GM12878 (cell line): Measurements from ENCODE around the gene ATF6B. TPM values are rescaled to one million over a fixed set of nuclear protein-coding genes. Genes with fewer than 3 reads are reported as not detected.

Experiments used
- ATAC-seq: fragments of 200-7000 bp; cut with Tn5 transposase; 3 replicates; pipeline ENCODE4 v1.9.1; 2020; ENCODE audit warnings: mild to moderate bottlenecking, moderate library complexity
- BruUV-seq: library from RNA; stranded (reverse); fragments of 400-500 nt; replicated peaks from 2 replicates; lab custom pipeline; 2021; lab: Mats Ljungman, UMichigan
- CTCF ChIA-PET: fragments of 300-600 bp; sonication (Branson Sonifier 250); formaldehyde crosslinking; extraction: SDS; loops from one replicate; lab custom pipeline; 2021; ENCODE audit warnings: inconsistent platforms; lab: Yijun Ruan, JAX
- POLR2A ChIA-PET: fragments of 350-600 bp; formaldehyde crosslinking; extraction: SDS; loops from one replicate; lab custom pipeline; 2021; ENCODE audit warnings: inconsistent platforms; lab: Charles Lee
- RAD21 ChIA-PET: fragments of 300-600 bp; sonication (Branson Sonifier 250); formaldehyde crosslinking; loops from one replicate; lab custom pipeline; 2023; ENCODE audit warnings: antibody characterized with exemption; ENCODE audit not compliant: unreplicated experiment; lab: Charles Lee
- SMC1A ChIA-PET: fragments of 300-600 bp; sonication (Branson Sonifier 250); formaldehyde crosslinking; loops from one replicate; lab custom pipeline; 2023; ENCODE audit not compliant: unreplicated experiment, uncharacterized antibody; lab: Charles Lee
- DNase-seq: peaks from one replicate; pipeline ENCODE4 v3.0.0-alpha.2; 2011; ENCODE audit warnings: low read depth, low spot score
- FAIRE-seq: peaks from 3 replicates; lab custom pipeline; 2011; peaks lifted over from hg19 to GRCh38; lab: Jason Lieb, UNC
- H2AFZ ChIP-seq: 2 replicates; pipeline ENCODE4 v1.6.0; 2011; ENCODE audit warnings: low read depth, low read length, control low read depth; ENCODE audit not compliant: control insufficient read depth
- H3K27ac ChIP-seq: 2 replicates; pipeline ENCODE4 v1.5.1; 2011; ENCODE audit warnings: control low read depth; ENCODE audit not compliant: control insufficient read depth, insufficient read depth
- H3K27me3 ChIP-seq, 2 experiments: replicated peaks in 1 of 2; 2 replicates each; pipeline versions ENCODE4 v1.6.0 to v1.6.1; 2011; ENCODE audit warnings: low read length in 1 of 2; ENCODE audit not compliant: control insufficient read depth in 2 of 2, insufficient read depth in 2 of 2
- H3K36me3 ChIP-seq, 2 experiments: 2 replicates each; pipeline ENCODE4 v1.5.1; 2011; ENCODE audit warnings: low read length in 1 of 2; ENCODE audit not compliant: control insufficient read depth in 2 of 2, insufficient read depth in 2 of 2
- H3K4me1 ChIP-seq: 2 replicates; pipeline ENCODE4 v1.6.1; 2011; ENCODE audit warnings: mild to moderate bottlenecking, low read length, moderate library complexity, mixed read lengths; ENCODE audit not compliant: control insufficient read depth, insufficient read depth
- H3K4me2 ChIP-seq: 2 replicates; pipeline ENCODE4 v1.6.0; 2011; ENCODE audit warnings: control low read depth; ENCODE audit not compliant: control insufficient read depth, insufficient read depth
- H3K4me3 ChIP-seq: fragments of 200-600 bp; sonication (generic); 2 replicates; pipeline ENCODE4 v1.5.1; 2016
- H3K79me2 ChIP-seq: 2 replicates; pipeline ENCODE4 v1.6.0; 2011; ENCODE audit warnings: low read length; ENCODE audit not compliant: control insufficient read depth, insufficient read depth
- H3K9ac ChIP-seq: 2 replicates; pipeline ENCODE4 v1.8.0; 2011; ENCODE audit warnings: low read length, control low read depth, mixed read lengths; ENCODE audit not compliant: control insufficient read depth, insufficient read depth
- H3K9me3 ChIP-seq: replicated peaks from 3 replicates; pipeline ENCODE4 v1.5.1; 2011; ENCODE audit warnings: mild to moderate bottlenecking, low read length; ENCODE audit not compliant: control insufficient read depth, insufficient read depth
- H4K20me1 ChIP-seq: 2 replicates; pipeline ENCODE4 v1.6.0; 2011; ENCODE audit not compliant: control insufficient read depth, insufficient read depth
- BCL11A ChIP-seq: IDR thresholded peaks from 2 replicates; pipeline ENCODE4 v1.6.1; 2011; ENCODE audit warnings: low read depth, low read length
- BRCA1 ChIP-seq: IDR thresholded peaks from 2 replicates; pipeline ENCODE4 v1.6.1; 2011; ENCODE audit warnings: low read depth, low read length, improper control_type of control experiment
- CBX3 ChIP-seq: fragments of 200-600 bp; sonication (generic); IDR thresholded peaks from 2 replicates; pipeline ENCODE4 v1.6.1; 2016; ENCODE audit warnings: low read depth, borderline replicate concordance
- CEBPB ChIP-seq, 2 experiments: fragments of 150-350 bp in 1 of 2; IDR thresholded peaks; 2 replicates each; pipeline ENCODE4 v1.6.1; 2012 to 2014; ENCODE audit warnings: low read depth in 2 of 2, low read length in 2 of 2, borderline replicate concordance in 1 of 2, inconsistent platforms in 1 of 2
- ETV6 ChIP-seq, 2 experiments: fragments of 450-650 bp in 1 of 2; IDR thresholded peaks in 1 of 2; conservative IDR thresholded peaks in 1 of 2; 2 replicates each; pipeline ENCODE4 v1.6.1; 2014; ENCODE audit warnings: antibody characterized with exemption in 1 of 2, borderline replicate concordance in 1 of 2, low read depth in 1 of 2, mild to moderate bottlenecking in 1 of 2, moderate library complexity in 1 of 2
- HDGF ChIP-seq: fragments of 450-650 bp; IDR thresholded peaks from 2 replicates; pipeline ENCODE4 v1.6.1; 2016; ENCODE audit warnings: antibody characterized with exemption
- IKZF2 ChIP-seq, 2 experiments: fragments of 450-650 bp; IDR thresholded peaks; 2 replicates each; pipeline ENCODE4 v1.6.1; 2017; ENCODE audit warnings: mild to moderate bottlenecking in 2 of 2, moderate library complexity in 2 of 2
- IRF4 ChIP-seq: IDR thresholded peaks from 2 replicates; pipeline ENCODE4 v1.6.1; 2011; ENCODE audit warnings: low read depth, low read length
- KAT2A ChIP-seq: conservative IDR thresholded peaks from 2 replicates; pipeline ENCODE4 v1.6.1; 2011; ENCODE audit warnings: low read depth, low read length; ENCODE audit not compliant: control insufficient read depth
- MTA3 ChIP-seq: IDR thresholded peaks from 2 replicates; pipeline ENCODE4 v1.6.1; 2012; ENCODE audit warnings: low read length, inconsistent platforms, borderline replicate concordance
- RB1 ChIP-seq: fragments of 450-650 bp; formaldehyde crosslinking; IDR thresholded peaks from 2 replicates; pipeline ENCODE4 v1.6.1; 2017; ENCODE audit warnings: mild to moderate bottlenecking, borderline replicate concordance
- RUNX3 ChIP-seq: IDR thresholded peaks from 2 replicates; pipeline ENCODE4 v1.6.1; 2012; ENCODE audit warnings: low read length, inconsistent platforms
- SIX5 ChIP-seq: IDR thresholded peaks from 2 replicates; pipeline ENCODE4 v1.6.1; 2011; ENCODE audit warnings: mild to moderate bottlenecking, low read depth, low read length, moderate library complexity; ENCODE audit not compliant: severe bottlenecking
- SMAD5 ChIP-seq: IDR thresholded peaks from 2 replicates; pipeline ENCODE4 v1.6.1; 2016; ENCODE audit warnings: antibody characterized with exemption, low read depth
- ZBED1 ChIP-seq: IDR thresholded peaks from 2 replicates; pipeline ENCODE4 v1.6.1; 2016; ENCODE audit warnings: borderline replicate concordance
- ZBTB4 ChIP-seq: fragments of 450-650 bp; formaldehyde crosslinking; IDR thresholded peaks from 2 replicates; pipeline ENCODE4 v1.4.0; 2022; ENCODE audit warnings: mild to moderate bottlenecking, moderate library complexity
- ZNF592 ChIP-seq: fragments of 450-650 bp; IDR thresholded peaks from 2 replicates; pipeline ENCODE4 v1.6.1; 2017; ENCODE audit warnings: mild to moderate bottlenecking, moderate library complexity
- WGBS: methylation state at CpG from one replicate; pipeline ENCODE4 v1.1.6; 2016; ENCODE audit warnings: low lambda C conversion rate; ENCODE audit not compliant: insufficient replicate concordance, insufficient coverage; ENCODE audit errors: missing lambda C conversion rate; 5-methylcytosine and 5-hydroxymethylcytosine counted together
- in situ Hi-C: fragments of 300-500 bp; cut with MboI; formaldehyde crosslinking; loops from 9 replicates; pipeline ENCODE4 v1.14.3; 2018; ENCODE audit warnings: mixed read lengths
- intact Hi-C: fragments of 100-400 bp; cut with micrococcal nuclease; formaldehyde crosslinking; loops from one replicate; pipeline ENCODE4 v1.14.2; 2022; ENCODE audit not compliant: unreplicated experiment
- polyA plus RNA-seq, 11 experiments: library from polyadenylated mRNA; depleted of rRNA in 4 of 11; unstranded in 6 of 11; stranded (reverse) in 5 of 11; fragments of >200 nt; fragmentation: Nextera tagmentation in 4 of 11; fragmentation: Illumina TruSeq in 1 of 11; extraction: Ambion mirVana in 4 of 11; extraction: Trizol in 1 of 11; gene quantifications; 1 replicate in 1 of 11; 2 replicates in 10 of 11; pipeline versions ENCODE4 v1.2.1 to v1.2.3, GENCODE V29; 2011 to 2016; ENCODE audit warnings: inconsistent platforms in 2 of 11, missing spikeins in 2 of 11, low read depth in 1 of 11
- total RNA-seq, 4 experiments: library from RNA; depleted of rRNA in 3 of 4; stranded (reverse); fragments of >200 nt in 3 of 4; fragmentation: Illumina TruSeq in 1 of 4; extraction: Trizol in 1 of 4; gene quantifications; 2 replicates each; pipeline versions ENCODE4 v1.2.1 to v1.2.3, GENCODE V29; 2013 to 2021

ATF6B gene
- total and polyA plus RNA-seq, 10 of the 15 experiments (the other 5 are each of a cell fraction or from before 2014, with no cell fraction given): 13.6 to 83.9 (median 44.0) TPM

GRCh38 chr6:32081168-32081990, 46.7 kb downstream of the ATF6B start:
- H4K20me1 ChIP-seq: no peaks in the 10 kb centered on the region
- ChIA-PET RAD21 (no interaction called here), POLR2A (no interaction called here), CTCF (no interaction called here), SMC1A (no interaction called here)
- DNase-seq (no peak), FAIRE-seq (no peak), ATAC-seq (no peak)
- 45% methylated on average over 22 of the region's 22 CpGs for WGBS
- no peak overlapping the region for H2AFZ ChIP-seq
- in situ Hi-C loops (no loop called here), intact Hi-C loops (no loop called here)
- no peaks in the 10 kb centered on the region for H3K79me2 ChIP-seq
- H3K4me1 ChIP-seq: peaks cover 6% of the 10 kb centered on the region
- no peak overlapping the region for H3K9ac ChIP-seq
- peaks cover 3 to 8% of the 10 kb centered on the region in 2 experiments; a peak in 3 of 4 replicates for H3K27me3 ChIP-seq
- no TSS peak for BruUV-seq
- no peak overlapping the region for H3K4me3 ChIP-seq
- no peak overlapping the region for H3K4me2 ChIP-seq
- no peak overlapping the region for H3K27ac ChIP-seq
- no peaks in the 10 kb centered on the region for H3K36me3 ChIP-seq
- H3K9me3 ChIP-seq: no peaks in the 10 kb centered on the region
- TF ChIP-seq ZBTB4 (CRISPR knock-in tag) (no peak), IKZF2 (IDR thresholded peaks at IDR 0.05) (no peak), BCL11A (no peak), SMAD5 (no peak), CEBPB (IDR thresholded peaks at IDR 0.05; ENCODE audit: borderline replicate concordance in 1 of 2, low read depth in 2 of 2, low read length in 2 of 2) (no peak), MTA3 (no peak), ZNF592 (no peak), HDGF (no peak), CBX3 (no peak), BRCA1 (no peak), ZBED1 (no peak), SIX5 (no peak), KAT2A (no peak), ETV6 (conservative IDR thresholded peaks at IDR 0.05 in 1 of 2, IDR thresholded peaks at IDR 0.05 in 1 of 2; ENCODE audit: borderline replicate concordance in 1 of 2, low read depth in 1 of 2) (no peak), RB1 (no peak), IRF4 (no peak), RUNX3 (no peak)
